ENCODE results near the gene GFM2. TPM values are rescaled to one million over a fixed set of nuclear protein-coding genes. Genes with fewer than 3 reads are reported as not detected.
"Not testable (repeated sequence)": the region's sequence is repeated elsewhere in the genome, so short reads cannot be mapped to it uniquely, and the experiment has no call there.

GFM2 gene, protein sequence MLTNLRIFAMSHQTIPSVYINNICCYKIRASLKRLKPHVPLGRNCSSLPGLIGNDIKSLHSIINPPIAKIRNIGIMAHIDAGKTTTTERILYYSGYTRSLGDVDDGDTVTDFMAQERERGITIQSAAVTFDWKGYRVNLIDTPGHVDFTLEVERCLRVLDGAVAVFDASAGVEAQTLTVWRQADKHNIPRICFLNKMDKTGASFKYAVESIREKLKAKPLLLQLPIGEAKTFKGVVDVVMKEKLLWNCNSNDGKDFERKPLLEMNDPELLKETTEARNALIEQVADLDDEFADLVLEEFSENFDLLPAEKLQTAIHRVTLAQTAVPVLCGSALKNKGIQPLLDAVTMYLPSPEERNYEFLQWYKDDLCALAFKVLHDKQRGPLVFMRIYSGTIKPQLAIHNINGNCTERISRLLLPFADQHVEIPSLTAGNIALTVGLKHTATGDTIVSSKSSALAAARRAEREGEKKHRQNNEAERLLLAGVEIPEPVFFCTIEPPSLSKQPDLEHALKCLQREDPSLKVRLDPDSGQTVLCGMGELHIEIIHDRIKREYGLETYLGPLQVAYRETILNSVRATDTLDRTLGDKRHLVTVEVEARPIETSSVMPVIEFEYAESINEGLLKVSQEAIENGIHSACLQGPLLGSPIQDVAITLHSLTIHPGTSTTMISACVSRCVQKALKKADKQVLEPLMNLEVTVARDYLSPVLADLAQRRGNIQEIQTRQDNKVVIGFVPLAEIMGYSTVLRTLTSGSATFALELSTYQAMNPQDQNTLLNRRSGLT
- 56.7 and 58.7 TPM in 2 replicates for total RNA-seq (2014; rRNA removed)
- 19.2 TPM for polyA plus RNA-seq (2012)

GRCh38 chr5:74766849-74767578 lies at the start of gene GFM2, which contains the start of gene NSA2:
TSS of gene GFM2 (minus strand) at chr5:74767117. CDS start at chr5:74763742, 3,375 bp downstream.
TSS of gene NSA2 (plus strand) at chr5:74767249. CDS start at chr5:74767361, 112 bp downstream.
- peak; percentile 89 for DNase-seq (ENCODE audit: low read depth)

- peak; percentile 62 for DNase-seq (ENCODE audit: low read depth)
Measured at GRCh38 chr5:74810915-74811314, 44.0 kb upstream of the GFM2 start.

GRCh38 chr5:74801941-74802340 lies 35.0 kb upstream of the GFM2 start:
- peak; percentile 33 for DNase-seq (ENCODE audit: low read depth)

- no peak for DNase-seq (ENCODE audit: low read depth)
Measured at GRCh38 chr5:74801197-74801596, 34.3 kb upstream of the GFM2 start.

DNA sequence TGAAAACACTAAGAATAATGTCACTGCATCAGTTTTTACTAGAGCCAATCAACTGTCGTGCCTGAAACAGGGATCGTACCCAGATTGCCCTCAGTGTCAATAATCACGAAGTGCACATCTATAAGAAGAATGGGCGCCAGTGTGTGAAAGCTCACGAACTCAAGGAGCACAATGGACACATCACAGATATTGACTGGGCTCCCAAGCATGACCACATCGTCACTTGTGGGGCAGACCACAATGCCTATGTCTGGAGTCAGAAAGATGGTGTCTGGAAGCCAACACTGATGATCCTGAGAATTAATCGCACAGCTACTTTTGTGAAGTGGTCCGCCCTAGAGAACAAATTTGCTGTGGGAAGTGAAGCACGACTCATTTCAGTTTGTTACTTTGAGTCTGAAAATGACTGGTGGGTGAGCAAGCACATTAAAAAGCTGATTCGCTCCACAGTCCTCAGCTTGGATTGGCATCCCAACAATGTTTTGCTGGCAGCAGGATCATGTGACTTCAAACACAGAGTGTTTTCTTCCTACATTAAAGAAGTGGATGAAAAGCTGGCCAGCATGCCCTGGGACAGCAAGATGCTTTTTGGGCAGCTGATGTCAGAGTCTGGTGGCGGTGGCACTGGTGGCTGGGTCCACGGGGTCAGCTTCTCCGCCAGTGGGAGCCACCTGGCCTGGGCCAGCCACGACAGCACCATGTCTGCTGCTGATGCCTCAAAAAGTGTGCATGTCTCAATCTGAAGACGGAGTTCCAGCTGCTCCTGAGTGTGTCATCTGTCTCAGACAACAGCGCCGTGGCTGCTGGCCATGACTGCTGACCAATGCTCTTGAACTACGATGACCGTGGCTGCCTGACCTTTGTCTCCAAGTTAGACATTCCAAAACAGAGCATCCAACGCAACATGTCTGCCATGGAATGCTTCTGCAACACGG lies 32.3 kb upstream of the GFM2 start:
- peak; percentile 70 for DNase-seq (ENCODE audit: low read depth)

GRCh38 chr5:74791669-74792068 lies 24.8 kb upstream of the GFM2 start:
- DNase-seq (ENCODE audit: low read depth), result not testable (repeated sequence)

DNA sequence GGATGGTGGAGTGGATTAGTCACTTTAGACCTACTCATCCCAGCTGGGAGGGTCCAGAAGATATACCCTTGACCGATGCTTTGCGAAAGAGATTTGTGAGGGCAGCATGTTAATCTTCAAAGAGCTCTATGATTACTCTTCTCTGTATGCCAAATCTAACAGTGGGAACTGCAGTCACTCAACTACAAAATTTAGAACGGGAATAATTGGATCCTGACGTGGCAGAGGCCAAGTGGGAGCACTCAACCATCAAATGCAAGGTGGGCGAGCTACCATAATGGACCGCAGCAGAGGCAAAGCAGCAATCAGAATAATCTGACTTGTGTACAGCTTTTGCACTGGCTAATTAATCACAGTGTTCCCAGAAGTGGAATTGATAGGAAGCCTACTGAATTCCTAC lies 20.5 kb upstream of the GFM2 start:
- DNase-seq (ENCODE audit: low read depth), result no peak

DNA sequence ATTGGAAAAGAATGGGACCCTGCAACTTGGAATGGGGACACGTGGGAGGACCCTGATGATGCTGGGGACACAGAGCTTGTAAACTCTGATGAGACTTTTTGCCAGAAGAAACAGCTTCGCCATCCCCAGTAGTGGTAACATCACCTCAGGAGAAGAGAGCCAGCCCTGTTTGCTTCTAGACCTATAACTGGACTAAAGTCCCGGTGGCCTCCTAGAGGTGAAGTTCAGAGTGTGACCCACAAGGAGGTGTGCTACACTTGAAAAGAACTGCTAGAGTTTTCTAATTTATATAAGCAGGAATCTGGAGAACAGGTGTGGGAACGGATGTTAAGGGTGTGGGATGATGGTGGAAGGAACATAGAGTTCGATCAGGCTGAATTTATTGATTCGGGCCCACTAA lies 19.9 kb upstream of the GFM2 start:
- DNase-seq (ENCODE audit: low read depth), result no peak

DNA sequence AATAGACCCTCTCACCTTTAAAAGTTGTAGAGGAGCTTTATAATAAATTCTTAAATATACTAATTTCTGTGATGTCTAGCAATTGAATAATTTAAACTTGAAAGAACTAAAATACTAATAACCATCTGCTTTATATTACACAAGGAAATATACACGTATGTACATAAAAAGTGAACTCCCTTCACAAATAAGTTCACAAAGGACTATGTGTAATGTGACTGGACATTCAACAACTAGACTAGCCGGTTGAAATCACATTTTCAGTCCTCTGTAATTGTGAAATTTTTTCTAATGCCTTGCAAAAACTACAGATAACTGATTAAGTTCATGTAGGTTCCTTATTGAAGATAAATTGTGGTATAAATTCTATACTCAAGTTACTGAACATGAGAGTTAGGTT lies 11.7 kb upstream of the GFM2 start:
- no peak for DNase-seq (ENCODE audit: low read depth)

- no peak for DNase-seq (ENCODE audit: low read depth)
Measured at GRCh38 chr5:74772359-74772758, 5.4 kb upstream of the GFM2 start.

DNA sequence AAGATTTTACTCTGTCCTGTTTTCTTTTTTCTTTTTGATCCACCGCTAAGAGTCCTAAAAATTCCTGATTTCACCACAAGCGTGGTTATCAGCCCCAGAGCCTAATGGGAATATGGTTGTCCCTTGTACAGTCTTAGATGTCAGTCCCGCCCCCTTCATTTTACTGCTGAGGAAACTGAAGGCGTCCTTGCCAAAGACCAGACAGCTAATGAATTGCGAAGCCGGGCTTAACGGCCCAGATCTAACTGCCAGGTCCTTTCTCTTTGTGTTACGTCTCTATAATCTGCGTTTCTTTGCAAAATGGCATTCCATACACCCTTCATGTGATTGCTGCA lies 629 bp upstream of the GFM2 start:
- peak; percentile 44 for DNase-seq (ENCODE audit: low read depth)

DNA sequence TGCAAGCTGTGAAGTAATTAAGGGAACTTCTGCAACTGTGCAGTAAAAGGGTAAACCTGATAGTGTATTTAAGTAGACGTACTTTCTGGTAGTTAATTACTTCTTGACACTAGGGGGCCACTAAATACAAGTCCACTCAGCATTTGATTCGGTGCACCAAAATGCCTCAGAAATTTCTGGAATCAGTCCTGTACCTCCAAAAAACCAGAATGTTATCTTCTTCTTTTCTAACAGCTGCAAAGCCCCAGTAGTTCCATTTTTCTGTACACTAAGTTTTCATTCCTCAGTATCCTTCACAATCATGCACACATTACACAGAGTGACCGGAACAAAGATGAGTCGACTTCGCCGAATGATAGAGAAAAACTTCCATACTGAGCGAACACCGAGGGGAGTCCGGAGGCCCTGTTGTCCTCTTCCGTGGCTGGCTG lies 484 bp downstream of the GFM2 start:
- peak; percentile 56 for DNase-seq (ENCODE audit: low read depth)

DNA sequence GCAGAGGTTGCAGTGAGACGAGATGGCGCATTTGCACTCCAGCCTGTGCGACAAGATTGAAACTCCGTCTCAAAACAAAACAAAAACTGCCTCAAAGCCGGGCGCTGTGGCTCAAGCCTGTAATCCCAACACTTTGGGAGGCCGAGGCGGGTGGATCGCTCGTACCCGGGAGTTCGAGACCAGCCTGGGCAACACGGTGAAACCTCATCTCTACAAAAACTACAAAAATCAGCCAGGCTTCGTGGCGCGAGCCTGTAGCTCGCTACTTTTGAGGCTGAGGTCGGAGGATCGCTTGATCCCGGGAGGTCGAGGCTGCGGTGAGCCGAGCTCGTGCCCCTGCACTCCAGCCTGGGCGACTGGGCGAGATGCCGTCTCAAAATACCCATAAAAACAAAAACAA lies 988 bp downstream of the GFM2 start:
- no peak for DNase-seq (ENCODE audit: low read depth)

DNA sequence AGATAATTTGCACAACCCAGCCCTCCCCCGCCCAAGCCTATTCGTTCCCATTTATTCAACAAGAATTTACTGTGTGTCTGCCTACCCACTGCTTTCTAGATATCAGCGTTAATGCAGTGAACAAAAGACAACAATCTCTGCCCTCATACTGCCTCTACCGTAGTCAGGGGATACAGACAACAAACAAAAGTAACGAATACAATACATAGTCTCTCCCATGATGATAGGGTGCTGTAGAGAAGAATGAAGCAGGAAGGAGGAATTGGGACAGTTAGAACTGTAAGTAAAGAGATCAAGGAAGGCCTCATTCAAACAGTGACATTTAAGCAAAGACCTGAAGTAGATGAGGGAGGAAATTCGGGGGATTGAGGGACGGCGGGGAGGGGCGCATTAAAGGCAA lies 1.7 kb downstream of the GFM2 start:
- no peak for DNase-seq (ENCODE audit: low read depth)

GRCh38 chr5:74763504-74763903 lies 3.4 kb downstream of the GFM2 start:
- DNase-seq (ENCODE audit: low read depth), result peak; percentile 5

DNA sequence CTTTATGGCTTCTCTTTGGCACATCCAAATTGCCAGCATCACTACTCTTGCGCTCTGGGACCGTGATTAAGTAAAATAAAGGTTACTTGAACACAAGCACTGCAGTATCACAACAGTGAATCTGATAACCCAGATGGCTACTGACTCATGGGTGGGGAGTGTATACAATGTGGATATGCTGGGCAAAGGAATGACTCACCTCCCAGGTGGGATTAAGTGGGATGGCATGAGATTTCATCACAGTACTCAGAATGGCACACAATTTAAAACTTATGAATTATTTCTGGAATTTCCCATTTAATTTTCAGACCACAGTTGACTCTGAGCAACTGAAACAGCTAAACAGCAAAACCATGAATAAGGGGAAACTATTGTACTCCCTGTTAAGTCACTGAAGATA lies 4.3 kb downstream of the GFM2 start:
- DNase-seq (ENCODE audit: low read depth), result peak; percentile 97

DNA sequence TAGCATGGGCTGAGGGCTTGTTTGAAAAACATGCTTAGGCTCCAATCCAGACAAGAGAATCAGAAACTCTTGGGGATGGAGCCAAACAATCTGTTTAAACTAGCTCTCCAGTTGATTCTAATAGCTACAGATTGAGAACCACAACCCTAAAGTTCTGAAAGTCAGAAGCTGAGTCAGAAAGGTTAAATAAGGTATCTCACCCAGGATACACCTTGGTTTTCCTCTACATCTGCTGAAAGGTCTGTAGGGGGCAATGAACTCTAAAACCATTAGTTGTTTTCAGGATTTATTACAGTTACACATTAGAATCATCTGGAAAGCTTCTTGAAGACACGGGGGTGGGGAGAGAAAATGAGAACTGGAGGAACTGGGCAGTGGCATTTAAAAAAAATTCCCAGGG lies 5.7 kb downstream of the GFM2 start:
- peak; percentile 4 for DNase-seq (ENCODE audit: low read depth)

- not testable (repeated sequence) for DNase-seq (ENCODE audit: low read depth)
Measured at GRCh38 chr5:74748742-74749141, 18.2 kb downstream of the GFM2 start.

DNA sequence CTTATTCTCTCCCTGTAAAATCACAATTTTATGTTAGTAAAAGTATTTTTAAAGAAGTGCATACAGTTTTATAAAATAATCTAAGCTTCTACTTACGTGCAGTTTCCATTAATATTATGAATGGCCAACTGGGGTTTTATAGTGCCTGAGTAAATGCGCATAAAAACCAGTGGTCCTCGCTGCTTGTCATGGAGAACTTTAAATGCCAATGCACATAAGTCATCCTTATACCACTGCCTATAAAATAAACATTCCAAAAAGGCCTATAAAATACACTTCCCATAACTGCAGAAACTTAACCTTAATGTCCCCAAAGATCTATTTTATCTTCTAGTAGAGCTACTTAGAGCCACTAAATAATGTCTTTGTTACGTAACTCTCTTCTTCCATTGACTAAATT lies 28.5 kb downstream of the GFM2 start:
- no peak for DNase-seq (ENCODE audit: low read depth)

- DNase-seq (ENCODE audit: low read depth), result no peak
Measured at GRCh38 chr5:74736759-74737158, 30.2 kb downstream of the GFM2 start.

- no peak for DNase-seq (ENCODE audit: low read depth)
Measured at GRCh38 chr5:74725331-74725730, 41.6 kb downstream of the GFM2 start.
